ENCODE data around the gene PRKCH.

PRKCH gene

GRCh38 chr14:61401461-61401860, 80.1 kb downstream of the PRKCH start:
- Histone ChIP-seq H3K4me1 (ENCODE audit: control insufficient read depth in 2 of 2, insufficient read depth in 1 of 2, low read depth in 1 of 2, low read length in 2 of 2) (no peaks in the 10 kb centered on the region), H3K4me2 (ENCODE audit: insufficient read depth, low read length, poor library complexity, severe bottlenecking) (no peak overlapping the region), H2AK5ac (ENCODE audit: low read depth, low read length) (no peak overlapping the region), H3K36me3 (replicated peaks in 1 of 2; ENCODE audit: control insufficient read depth in 2 of 2, insufficient read depth in 2 of 2, low read length in 2 of 2) (no peaks in the 10 kb centered on the region), H3K79me1 (ENCODE audit: low read depth, low read length) (no peaks in the 10 kb centered on the region), H3K27ac (replicated peaks; ENCODE audit: low read length) (no peak overlapping the region), H2AFZ (ENCODE audit: low read length) (no peak overlapping the region), H4K8ac (ENCODE audit: low read depth, low read length) (no peak overlapping the region), H2BK15ac (ENCODE audit: low read length) (no peak overlapping the region), H4K91ac (ENCODE audit: low read depth, low read length, poor library complexity) (no peak overlapping the region), H3K27me3 (ENCODE audit: control insufficient read depth in 3 of 3, insufficient read depth in 3 of 3, low read depth in 1 of 3, low read length in 3 of 3) (no peaks in the 10 kb centered on the region), H2BK120ac (ENCODE audit: low read depth, low read length) (no peak overlapping the region), H3K9ac (ENCODE audit: low read depth, low read length, poor library complexity) (no peak overlapping the region), H3K23ac (ENCODE audit: low read depth, low read length, poor library complexity) (no peak overlapping the region), H3K4ac (ENCODE audit: low read length) (no peak overlapping the region), H3K14ac (ENCODE audit: low read length) (no peak overlapping the region), H2BK5ac (ENCODE audit: low read length) (no peak overlapping the region), H3K9me3 (replicated peaks in 1 of 2; ENCODE audit: control insufficient read depth in 2 of 2, insufficient read depth in 1 of 2, low read depth in 1 of 2, low read length in 2 of 2) (peaks cover 0 to 1% of the 10 kb centered on the region in 2 donors), H3K18ac (ENCODE audit: low read length) (no peak overlapping the region), H2BK12ac (ENCODE audit: low read length) (no peak overlapping the region), H3K4me3 (ENCODE audit: low read length in 2 of 2) (no peak overlapping the region)
- no CpG with 5 or more reads among the region's 2 CpGs for WGBS, 2 donors (ENCODE audit: extremely low coverage in 2 of 2, insufficient read length in 2 of 2, insufficient replicate concordance in 1 of 2)
- DNase-seq (ENCODE audit: low spot score), result no peak

DNA sequence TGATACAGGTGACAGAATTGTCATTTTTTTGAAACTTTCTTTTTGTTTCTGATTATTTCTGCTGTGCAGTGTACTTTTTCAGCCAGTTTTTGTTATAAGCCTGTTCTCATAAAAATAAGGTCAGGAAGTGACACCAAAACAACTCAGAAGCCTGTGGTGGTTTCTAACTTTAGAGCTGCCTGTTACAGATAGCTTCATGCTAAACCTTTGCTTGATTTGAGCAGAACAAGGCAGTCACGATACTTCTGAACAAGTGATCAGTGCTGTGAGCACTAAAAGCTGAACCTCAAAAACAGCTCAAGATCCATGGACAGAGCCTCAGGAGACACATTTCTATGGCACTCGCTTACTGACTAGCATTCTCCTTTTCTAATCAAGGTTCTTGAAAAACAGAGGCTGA, 82.0 kb downstream of the PRKCH start:
- H3K4me3 ChIP-seq (ENCODE audit: low read length in 2 of 2), result no peak overlapping the region
- H2BK12ac ChIP-seq (ENCODE audit: low read length), result no peak overlapping the region
- H3K4me1 ChIP-seq (ENCODE audit: control insufficient read depth in 2 of 2, insufficient read depth in 1 of 2, low read depth in 1 of 2, low read length in 2 of 2), result peaks cover 0 to 3% of the 10 kb centered on the region in 2 donors
- no CpG with 5 or more reads among the region's 2 CpGs for WGBS, 2 donors (ENCODE audit: extremely low coverage in 2 of 2, insufficient read length in 2 of 2, insufficient replicate concordance in 1 of 2)
- no peak overlapping the region for H3K23ac ChIP-seq (ENCODE audit: low read depth, low read length, poor library complexity)
- H3K9ac ChIP-seq (ENCODE audit: low read depth, low read length, poor library complexity), result no peak overlapping the region
- peaks cover 0 to 7% (median 0%) of the 10 kb centered on the region in 3 experiments for H3K27me3 ChIP-seq (ENCODE audit: control insufficient read depth in 3 of 3, insufficient read depth in 3 of 3, low read depth in 1 of 3, low read length in 3 of 3)
- no peak overlapping the region for H2BK5ac ChIP-seq (ENCODE audit: low read length)
- no peak overlapping the region for H2BK15ac ChIP-seq (ENCODE audit: low read length)
- H2AFZ ChIP-seq (ENCODE audit: low read length), result no peak overlapping the region
- H3K14ac ChIP-seq (ENCODE audit: low read length), result no peak overlapping the region
- DNase-seq (ENCODE audit: low spot score), result no peak
- H3K9me3 ChIP-seq (replicated peaks in 1 of 2; ENCODE audit: control insufficient read depth in 2 of 2, insufficient read depth in 1 of 2, low read depth in 1 of 2, low read length in 2 of 2), result peaks cover 0 to 1% of the 10 kb centered on the region in 2 donors
- H3K4me2 ChIP-seq (ENCODE audit: insufficient read depth, low read length, poor library complexity, severe bottlenecking), result no peak overlapping the region
- no peaks in the 10 kb centered on the region for H3K79me1 ChIP-seq (ENCODE audit: low read depth, low read length)
- H3K18ac ChIP-seq (ENCODE audit: low read length), result no peak overlapping the region
- H3K27ac ChIP-seq (replicated peaks; ENCODE audit: low read length), result no peak overlapping the region
- H4K8ac ChIP-seq (ENCODE audit: low read depth, low read length), result no peak overlapping the region
- H2AK5ac ChIP-seq (ENCODE audit: low read depth, low read length), result no peak overlapping the region
- no peaks in the 10 kb centered on the region for H3K36me3 ChIP-seq (replicated peaks in 1 of 2; ENCODE audit: control insufficient read depth in 2 of 2, insufficient read depth in 2 of 2, low read length in 2 of 2)
- no peak overlapping the region for H2BK120ac ChIP-seq (ENCODE audit: low read depth, low read length)
- H4K91ac ChIP-seq (ENCODE audit: low read depth, low read length, poor library complexity), result no peak overlapping the region
- H3K4ac ChIP-seq (ENCODE audit: low read length), result no peak overlapping the region

DNA sequence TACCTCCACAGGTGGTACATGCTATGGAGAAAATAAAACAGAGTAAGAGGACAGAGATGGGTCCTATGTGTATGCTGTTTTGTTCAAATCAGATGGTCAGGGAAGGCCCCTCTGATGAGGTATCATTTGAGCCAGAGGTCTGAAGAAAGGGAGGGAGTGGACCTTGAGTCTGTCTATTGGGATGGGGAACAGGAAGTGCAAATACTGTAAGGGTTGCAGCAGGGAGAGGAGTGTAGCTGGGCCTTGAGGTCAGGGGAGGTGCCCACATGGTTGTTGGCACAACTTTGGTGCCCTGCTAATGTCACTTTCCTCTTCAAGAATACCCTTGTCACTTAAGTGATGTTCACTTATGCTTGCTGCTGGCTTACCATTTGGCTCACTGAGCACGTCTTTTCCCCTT, 83.3 kb downstream of the PRKCH start:
- Histone ChIP-seq H4K91ac (ENCODE audit: low read depth, low read length, poor library complexity) (no peak overlapping the region), H3K79me1 (ENCODE audit: low read depth, low read length) (no peaks in the 10 kb centered on the region), H2AFZ (ENCODE audit: low read length) (no peak overlapping the region), H3K36me3 (replicated peaks in 1 of 2; ENCODE audit: control insufficient read depth in 2 of 2, insufficient read depth in 2 of 2, low read length in 2 of 2) (no peaks in the 10 kb centered on the region), H3K27ac (replicated peaks; ENCODE audit: low read length) (no peak overlapping the region), H3K4me2 (ENCODE audit: insufficient read depth, low read length, poor library complexity, severe bottlenecking) (no peak overlapping the region), H3K4me1 (ENCODE audit: control insufficient read depth in 2 of 2, insufficient read depth in 1 of 2, low read depth in 1 of 2, low read length in 2 of 2) (peaks cover 0 to 3% of the 10 kb centered on the region in 2 donors), H3K9me3 (replicated peaks in 1 of 2; ENCODE audit: control insufficient read depth in 2 of 2, insufficient read depth in 1 of 2, low read depth in 1 of 2, low read length in 2 of 2) (peaks cover 0 to 1% of the 10 kb centered on the region in 2 donors), H3K9ac (ENCODE audit: low read depth, low read length, poor library complexity) (no peak overlapping the region), H2BK12ac (ENCODE audit: low read length) (no peak overlapping the region), H2BK15ac (ENCODE audit: low read length) (no peak overlapping the region), H3K18ac (ENCODE audit: low read length) (no peak overlapping the region), H3K27me3 (ENCODE audit: control insufficient read depth in 3 of 3, insufficient read depth in 3 of 3, low read depth in 1 of 3, low read length in 3 of 3) (peaks cover 0 to 12% (median 0%) of the 10 kb centered on the region in 3 experiments), H4K8ac (ENCODE audit: low read depth, low read length) (no peak overlapping the region), H2AK5ac (ENCODE audit: low read depth, low read length) (no peak overlapping the region), H2BK120ac (ENCODE audit: low read depth, low read length) (no peak overlapping the region), H3K4ac (ENCODE audit: low read length) (no peak overlapping the region), H2BK5ac (ENCODE audit: low read length) (no peak overlapping the region), H3K4me3 (ENCODE audit: low read length in 2 of 2) (no peak overlapping the region), H3K14ac (ENCODE audit: low read length) (no peak overlapping the region), H3K23ac (ENCODE audit: low read depth, low read length, poor library complexity) (peak overlapping the region; percentile 5)
- no CpG with 5 or more reads among the region's 1 CpG for WGBS, 2 donors (ENCODE audit: extremely low coverage in 2 of 2, insufficient read length in 2 of 2, insufficient replicate concordance in 1 of 2)
- no peak for DNase-seq (ENCODE audit: low spot score)

DNA sequence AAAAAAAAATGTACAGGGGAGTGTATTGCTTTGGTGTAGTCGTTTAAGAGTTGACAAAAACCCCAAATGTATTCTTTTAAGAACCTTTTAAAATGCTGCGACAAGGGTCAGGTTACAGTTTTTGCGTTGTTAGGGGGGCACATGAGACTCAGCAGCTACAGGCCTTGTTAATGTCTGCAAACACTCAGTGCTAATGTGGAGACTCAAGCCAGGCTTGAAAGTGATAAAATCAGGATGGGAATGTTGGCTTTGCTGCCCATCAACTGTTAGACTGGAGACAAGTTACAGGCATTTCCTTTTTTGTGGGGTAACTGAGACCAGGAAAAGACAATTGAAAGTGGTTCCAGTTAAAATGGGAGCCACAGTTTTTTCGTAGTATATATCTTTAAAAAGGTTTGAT, 84.8 kb downstream of the PRKCH start:
- Histone ChIP-seq H2AK5ac (ENCODE audit: low read depth, low read length) (no peak overlapping the region), H3K18ac (ENCODE audit: low read length) (no peak overlapping the region), H2BK12ac (ENCODE audit: low read length) (no peak overlapping the region), H2BK15ac (ENCODE audit: low read length) (no peak overlapping the region), H3K23ac (ENCODE audit: low read depth, low read length, poor library complexity) (no peak overlapping the region), H2BK120ac (ENCODE audit: low read depth, low read length) (no peak overlapping the region), H4K91ac (ENCODE audit: low read depth, low read length, poor library complexity) (no peak overlapping the region), H2AFZ (ENCODE audit: low read length) (no peak overlapping the region), H3K27me3 (ENCODE audit: control insufficient read depth in 3 of 3, insufficient read depth in 3 of 3, low read depth in 1 of 3, low read length in 3 of 3) (peaks cover 0 to 12% (median 0%) of the 10 kb centered on the region in 3 experiments), H3K27ac (replicated peaks; ENCODE audit: low read length) (no peak overlapping the region), H3K4me3 (ENCODE audit: low read length in 2 of 2) (no peak overlapping the region), H3K14ac (ENCODE audit: low read length) (no peak overlapping the region), H3K9me3 (replicated peaks in 1 of 2; ENCODE audit: control insufficient read depth in 2 of 2, insufficient read depth in 1 of 2, low read depth in 1 of 2, low read length in 2 of 2) (peaks cover 0 to 1% of the 10 kb centered on the region in 2 donors), H3K9ac (ENCODE audit: low read depth, low read length, poor library complexity) (no peak overlapping the region), H3K79me1 (ENCODE audit: low read depth, low read length) (no peaks in the 10 kb centered on the region), H3K4me1 (ENCODE audit: control insufficient read depth in 2 of 2, insufficient read depth in 1 of 2, low read depth in 1 of 2, low read length in 2 of 2) (peaks cover 0 to 3% of the 10 kb centered on the region in 2 donors), H4K8ac (ENCODE audit: low read depth, low read length) (no peak overlapping the region), H2BK5ac (ENCODE audit: low read length) (no peak overlapping the region), H3K4ac (ENCODE audit: low read length) (no peak overlapping the region), H3K4me2 (ENCODE audit: insufficient read depth, low read length, poor library complexity, severe bottlenecking) (no peak overlapping the region), H3K36me3 (replicated peaks in 1 of 2; ENCODE audit: control insufficient read depth in 2 of 2, insufficient read depth in 2 of 2, low read length in 2 of 2) (no peaks in the 10 kb centered on the region)
- peak; percentile 6 for DNase-seq (ENCODE audit: low spot score)
- no CpG with 5 or more reads among the region's 4 CpGs for WGBS, 2 donors (ENCODE audit: extremely low coverage in 2 of 2, insufficient read length in 2 of 2, insufficient replicate concordance in 1 of 2)

Data from neuronal stem cell (in vitro differentiated cells).